ENCODE data around the gene FAM124A. TPM values are rescaled to one million over a fixed set of nuclear protein-coding genes. Genes with fewer than 3 reads are reported as not detected.

Gene FAM124A
- polyA plus RNA-seq (ENCODE audit: insufficient read length in 4 of 4), result 1 to 10 TPM; 2.5 to 4.7 (median 4.6) TPM

GRCh38 chr13:51222037-51222685, at the start of gene FAM124A:
FAM124A (plus strand) TSS chr13:51222398; CDS start chr13:51222502, 104 bp downstream.
- DNase-seq (ENCODE audit: low read depth in 4 of 4, low spot score in 3 of 4), result no peak

GRCh38 chr13:51175021-51175420, 47.2 kb upstream of the FAM124A start:
- DNase-seq (ENCODE audit: low read depth in 4 of 4, low spot score in 3 of 4), result no peak

- DNase-seq (ENCODE audit: low read depth in 4 of 4, low spot score in 3 of 4), result no peak
Measured at GRCh38 chr13:51175639-51176038, 46.6 kb upstream of the FAM124A start.

- DNase-seq (ENCODE audit: low read depth in 4 of 4, low spot score in 3 of 4), result no peak
Measured at GRCh38 chr13:51177188-51177587, 45.0 kb upstream of the FAM124A start.

- no peak for DNase-seq (ENCODE audit: low read depth in 4 of 4, low spot score in 3 of 4)
Measured at GRCh38 chr13:51178456-51179074, 43.6 kb upstream of the FAM124A start.

- DNase-seq (ENCODE audit: low read depth in 4 of 4, low spot score in 3 of 4), result no peak
Measured at GRCh38 chr13:51179432-51179971, 42.7 kb upstream of the FAM124A start.

- no peak for DNase-seq (ENCODE audit: low read depth in 4 of 4, low spot score in 3 of 4)
Measured at GRCh38 chr13:51180853-51181511, 41.2 kb upstream of the FAM124A start.

- no peak for DNase-seq (ENCODE audit: low read depth in 4 of 4, low spot score in 3 of 4)
Measured at GRCh38 chr13:51181786-51182383, 40.3 kb upstream of the FAM124A start.

- no peak for DNase-seq (ENCODE audit: low read depth in 4 of 4, low spot score in 3 of 4)
Measured at GRCh38 chr13:51191743-51192142, 30.5 kb upstream of the FAM124A start.

GRCh38 chr13:51192348-51192747, 29.9 kb upstream of the FAM124A start:
- DNase-seq (ENCODE audit: low read depth in 4 of 4, low spot score in 3 of 4), result no peak

GRCh38 chr13:51193387-51193786, 28.8 kb upstream of the FAM124A start:
- no peak for DNase-seq (ENCODE audit: low read depth in 4 of 4, low spot score in 3 of 4)

GRCh38 chr13:51194942-51195341, 27.3 kb upstream of the FAM124A start:
- no peak for DNase-seq (ENCODE audit: low read depth in 4 of 4, low spot score in 3 of 4)

- no peak for DNase-seq (ENCODE audit: low read depth in 4 of 4, low spot score in 3 of 4)
Measured at GRCh38 chr13:51201886-51202285, 20.3 kb upstream of the FAM124A start.

GRCh38 chr13:51202477-51203046, 19.6 kb upstream of the FAM124A start:
- DNase-seq (ENCODE audit: low read depth in 4 of 4, low spot score in 3 of 4), result no peak

- DNase-seq (ENCODE audit: low read depth in 4 of 4, low spot score in 3 of 4), result no peak
Measured at GRCh38 chr13:51206584-51206983, 15.6 kb upstream of the FAM124A start.

GRCh38 chr13:51207881-51208280, 14.3 kb upstream of the FAM124A start:
- DNase-seq (ENCODE audit: low read depth in 4 of 4, low spot score in 3 of 4), result no peak

GRCh38 chr13:51208716-51209115, 13.5 kb upstream of the FAM124A start:
- DNase-seq (ENCODE audit: low read depth in 4 of 4, low spot score in 3 of 4), result no peak

GRCh38 chr13:51211910-51212309, 10.3 kb upstream of the FAM124A start:
- no peak for DNase-seq (ENCODE audit: low read depth in 4 of 4, low spot score in 3 of 4)

GRCh38 chr13:51212758-51213157, 9.4 kb upstream of the FAM124A start:
- DNase-seq (ENCODE audit: low read depth in 4 of 4, low spot score in 3 of 4), result no peak

- DNase-seq (ENCODE audit: low read depth in 4 of 4, low spot score in 3 of 4), result no peak
Measured at GRCh38 chr13:51213173-51213728, 8.9 kb upstream of the FAM124A start.

- DNase-seq (ENCODE audit: low read depth in 4 of 4, low spot score in 3 of 4), result no peak
Measured at GRCh38 chr13:51218626-51219025, 3.6 kb upstream of the FAM124A start.
